IPS-11a (cell line): ENCODE results near the gene PSG6.
"Not testable (repeated sequence)": the region's sequence is repeated elsewhere in the genome, so short reads cannot be mapped to it uniquely, and the experiment has no call there.

Experiments
- H3K4me3 ChIP-seq: one replicate; pipeline ENCODE4 v1.5.1; 2013; ENCODE audit warnings: low read depth, low read length, control low read depth

PSG6 gene

GRCh38 chr19:42917634-42918033 is at the start of gene PSG6:
Gene PSG6 (minus strand): TSS chr19:42917894. CDS start chr19:42917792, 102 bp downstream.
- not testable (repeated sequence) for H3K4me3 ChIP-seq

- H3K4me3 ChIP-seq: no peak overlapping the region
These were observed 47.5 kb upstream of the PSG6 start for GRCh38 chr19:42965176-42965575.

- no peak overlapping the region for H3K4me3 ChIP-seq
These were observed 43.4 kb upstream of the PSG6 start for GRCh38 chr19:42961119-42961518.

GRCh38 chr19:42952126-42952525 is 34.4 kb upstream of the PSG6 start:
- H3K4me3 ChIP-seq: not testable (repeated sequence)

GRCh38 chr19:42951476-42951875 is 33.8 kb upstream of the PSG6 start:
- H3K4me3 ChIP-seq: not testable (repeated sequence)

- no peak overlapping the region for H3K4me3 ChIP-seq
These were observed 24.6 kb upstream of the PSG6 start for GRCh38 chr19:42942187-42942789.

- not testable (repeated sequence) for H3K4me3 ChIP-seq
These were observed 19.4 kb upstream of the PSG6 start, which contains the start of gene PSG7 for GRCh38 chr19:42937107-42937506. Gene PSG7 (minus strand): TSS chr19:42937207. CDS start chr19:42937076, 131 bp downstream.

- not testable (repeated sequence) for H3K4me3 ChIP-seq
These were observed 17.0 kb upstream of the PSG6 start for GRCh38 chr19:42934726-42935125.

- not testable (repeated sequence) for H3K4me3 ChIP-seq
These were observed 16.5 kb upstream of the PSG6 start for GRCh38 chr19:42934183-42934582.

- not testable (repeated sequence) for H3K4me3 ChIP-seq
These were observed 15.7 kb upstream of the PSG6 start for GRCh38 chr19:42933412-42933811.

- H3K4me3 ChIP-seq: not testable (repeated sequence)
These were observed 14.9 kb upstream of the PSG6 start for GRCh38 chr19:42932485-42933101.

- H3K4me3 ChIP-seq: not testable (repeated sequence)
These were observed 12.5 kb upstream of the PSG6 start for GRCh38 chr19:42930214-42930613.

GRCh38 chr19:42928896-42929295 is 11.2 kb upstream of the PSG6 start:
- no peak overlapping the region for H3K4me3 ChIP-seq

- H3K4me3 ChIP-seq: no peak overlapping the region
These were observed 9.1 kb upstream of the PSG6 start for GRCh38 chr19:42926781-42927180.

- not testable (repeated sequence) for H3K4me3 ChIP-seq
These were observed 5.4 kb upstream of the PSG6 start for GRCh38 chr19:42923106-42923505.

- not testable (repeated sequence) for H3K4me3 ChIP-seq
These were observed 3.3 kb upstream of the PSG6 start for GRCh38 chr19:42920971-42921370.

GRCh38 chr19:42919757-42920079 is 2.0 kb upstream of the PSG6 start:
- H3K4me3 ChIP-seq: no peak overlapping the region

GRCh38 chr19:42919070-42919756 is 1.5 kb upstream of the PSG6 start:
- H3K4me3 ChIP-seq: not testable (repeated sequence)

GRCh38 chr19:42918377-42919069 is 829 bp upstream of the PSG6 start:
- not testable (repeated sequence) for H3K4me3 ChIP-seq

- H3K4me3 ChIP-seq: not testable (repeated sequence)
These were observed 763 bp downstream of the PSG6 start for GRCh38 chr19:42916931-42917330.

GRCh38 chr19:42913516-42913915 is 4.2 kb downstream of the PSG6 start:
- H3K4me3 ChIP-seq: not testable (repeated sequence)

GRCh38 chr19:42912941-42913340 is 4.8 kb downstream of the PSG6 start:
- H3K4me3 ChIP-seq: not testable (repeated sequence)
